Fibroblast of mammary gland (primary cell): Measurements from ENCODE around the gene ST3GAL4.

Experiments
- DNase-seq: peaks from one replicate; pipeline ENCODE4 v3.0.0-alpha.2; 2010; ENCODE audit warnings: low read depth
- H3K4me3 ChIP-seq: 2 replicates; pipeline ENCODE4 v1.5.1; 2011; ENCODE audit warnings: low read depth, mild to moderate bottlenecking, low read length, moderate library complexity; ENCODE audit not compliant: control insufficient read depth
- CTCF ChIP-seq: conservative IDR thresholded peaks from 2 replicates; pipeline ENCODE4 v1.5.1; 2011; ENCODE audit warnings: low read depth, low read length, inconsistent platforms; ENCODE audit not compliant: control insufficient read depth, insufficient read depth

The ST3GAL4 gene

DNA sequence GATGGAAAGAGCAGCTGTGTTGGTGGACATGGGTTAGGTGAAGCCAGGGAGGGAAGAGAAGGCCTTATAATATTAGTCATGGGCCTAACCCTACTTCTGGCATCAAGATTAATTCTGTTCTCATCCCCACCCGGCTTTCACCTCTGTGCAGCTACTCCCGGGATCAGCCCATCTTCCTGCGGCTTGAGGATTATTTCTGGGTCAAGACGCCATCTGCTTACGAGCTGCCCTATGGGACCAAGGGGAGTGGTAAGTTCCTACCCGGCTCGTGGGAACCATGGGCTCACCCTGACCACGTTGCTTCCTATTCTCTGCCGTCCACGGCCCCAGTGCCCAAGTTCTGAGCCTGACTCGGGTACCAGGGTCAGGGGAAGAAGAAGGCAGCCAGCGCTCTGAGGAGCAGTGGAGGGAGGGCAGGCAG lies 51.6 kb downstream of the ST3GAL4 start:
- no peak for TF ChIP-seq CTCF
- DNase-seq = no peak
- H3K4me3 ChIP-seq = no peak overlapping the region

DNA sequence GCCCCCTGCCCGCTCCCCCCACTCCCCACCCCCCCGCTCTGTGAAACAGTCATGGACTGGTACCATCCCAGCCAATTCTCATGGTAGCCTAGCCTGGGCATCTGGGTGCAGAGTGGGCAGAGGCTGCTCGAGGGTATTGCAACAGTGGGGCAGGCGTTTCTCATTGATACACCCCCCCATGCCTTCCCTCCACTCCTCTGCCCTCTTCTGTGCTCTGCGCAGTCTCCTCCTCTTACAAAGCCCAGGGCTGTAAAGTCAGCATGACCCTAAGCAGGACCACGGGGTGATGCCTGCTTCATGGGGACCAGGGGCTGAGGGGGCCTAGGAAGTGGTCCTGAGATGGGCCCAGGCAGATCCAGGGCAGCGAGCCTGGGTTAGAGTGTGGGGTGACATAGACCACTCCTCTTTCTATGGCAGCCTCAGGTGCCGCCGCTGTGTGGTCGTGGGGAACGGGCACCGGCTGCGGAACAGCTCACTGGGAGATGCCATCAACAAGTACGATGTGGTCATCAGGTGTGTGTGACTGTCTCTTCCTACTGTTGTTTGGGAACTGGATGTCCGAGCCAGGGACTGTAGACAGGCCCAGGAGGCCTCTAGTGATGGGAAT lies 52.3 kb downstream of the ST3GAL4 start:
- H3K4me3 ChIP-seq = no peak overlapping the region
- no peak for TF ChIP-seq CTCF
- DNase-seq = no peak

DNA sequence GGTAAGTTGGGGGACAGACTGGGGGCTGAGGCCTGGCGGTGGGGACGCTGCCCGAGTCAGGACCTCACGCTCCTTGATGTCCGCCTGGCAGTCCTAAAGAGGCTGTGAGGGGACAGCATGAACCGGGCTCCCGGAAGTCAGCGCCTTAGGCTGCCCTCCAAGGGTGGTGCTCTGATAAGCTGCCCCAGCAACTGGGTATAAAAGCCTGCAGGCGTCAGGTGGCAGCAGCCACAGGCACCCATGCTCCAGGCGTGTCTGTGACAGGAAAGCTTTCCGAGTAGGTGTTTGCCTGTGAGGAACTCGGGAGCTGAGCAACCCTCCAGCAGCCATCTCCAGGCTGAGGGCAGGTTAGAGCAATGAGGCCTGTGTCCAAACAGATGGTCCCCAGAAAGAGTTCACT lies 53.0 kb downstream of the ST3GAL4 start:
- no peak for DNase-seq
- TF ChIP-seq CTCF = no peak

GRCh38 chr11:126408901-126409619 lies 53.6 kb downstream of the ST3GAL4 start:
- H3K4me3 ChIP-seq = no peak overlapping the region
- DNase-seq = no peak
- TF ChIP-seq CTCF = no peak

More for the DNA sequence above, 53.0 kb downstream of the ST3GAL4 start:
- H3K4me3 ChIP-seq = no peak overlapping the region

GRCh38 chr11:126409620-126409985 lies 54.1 kb downstream of the ST3GAL4 start:
- no peak for DNase-seq
- TF ChIP-seq CTCF = no peak
- H3K4me3 ChIP-seq = no peak overlapping the region

GRCh38 chr11:126410649-126411048 lies 55.2 kb downstream of the ST3GAL4 start:
- DNase-seq = no peak
- TF ChIP-seq CTCF = no peak
- H3K4me3 ChIP-seq = no peak overlapping the region
